Peyer's patch (tissue), 4 donors: Measurements from ENCODE around the gene RHO.

Experiments used
- POLR2A ChIP-seq, 2 donors: fragments of 450-650 bp; IDR thresholded peaks; one replicate each; pipeline ENCODE4 v1.5.1; 2017; ENCODE audit warnings: antibody characterized with exemption in 2 of 2, mild to moderate bottlenecking in 2 of 2, moderate library complexity in 2 of 2
- TF ChIP-seq, protein P1 (sequence below), 6 experiments: fragments of 450-650 bp in 4 of 6; fragments of 200-600 bp in 2 of 6; sonication (generic) in 1 of 6; IDR thresholded peaks; one replicate each; pipeline ENCODE4 v1.5.1; 2017 to 2019; ENCODE audit warnings: antibody characterized with exemption in 6 of 6, mild to moderate bottlenecking in 3 of 6, moderate library complexity in 1 of 6

DNA sequence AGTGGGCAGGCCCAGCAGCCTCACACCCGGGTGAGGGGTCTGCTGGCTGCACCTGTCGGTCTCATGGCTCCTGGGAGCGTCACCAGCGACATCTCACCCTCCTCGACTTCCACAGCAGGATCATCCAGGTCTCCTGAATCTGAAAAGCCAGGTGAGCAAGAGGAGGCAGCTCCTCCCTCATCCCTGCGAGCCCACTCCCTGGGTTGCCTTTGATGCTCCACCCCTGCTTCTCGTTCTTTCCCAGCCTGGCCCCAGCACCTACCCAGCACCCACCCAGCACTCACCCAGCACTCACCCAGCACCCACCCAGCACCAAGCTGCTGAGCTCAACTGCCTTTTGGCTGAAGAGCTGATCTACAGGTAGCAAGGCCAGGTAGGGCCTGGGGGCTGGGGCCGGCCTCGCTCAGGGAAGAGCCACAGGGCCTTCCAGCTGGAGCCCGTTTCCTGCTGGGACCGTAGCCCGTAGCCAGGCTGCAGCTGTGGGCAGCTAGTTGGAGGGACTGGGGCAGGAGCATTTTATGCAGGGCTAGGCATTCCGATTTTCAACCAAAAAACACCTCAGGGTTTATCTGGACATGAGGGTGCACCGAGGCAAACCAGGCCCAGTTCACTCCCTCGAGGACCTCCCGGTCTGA lies 14.8 kb downstream of the RHO start, which contains the start of gene H1-8:
- TF ChIP-seq, protein P1, sequence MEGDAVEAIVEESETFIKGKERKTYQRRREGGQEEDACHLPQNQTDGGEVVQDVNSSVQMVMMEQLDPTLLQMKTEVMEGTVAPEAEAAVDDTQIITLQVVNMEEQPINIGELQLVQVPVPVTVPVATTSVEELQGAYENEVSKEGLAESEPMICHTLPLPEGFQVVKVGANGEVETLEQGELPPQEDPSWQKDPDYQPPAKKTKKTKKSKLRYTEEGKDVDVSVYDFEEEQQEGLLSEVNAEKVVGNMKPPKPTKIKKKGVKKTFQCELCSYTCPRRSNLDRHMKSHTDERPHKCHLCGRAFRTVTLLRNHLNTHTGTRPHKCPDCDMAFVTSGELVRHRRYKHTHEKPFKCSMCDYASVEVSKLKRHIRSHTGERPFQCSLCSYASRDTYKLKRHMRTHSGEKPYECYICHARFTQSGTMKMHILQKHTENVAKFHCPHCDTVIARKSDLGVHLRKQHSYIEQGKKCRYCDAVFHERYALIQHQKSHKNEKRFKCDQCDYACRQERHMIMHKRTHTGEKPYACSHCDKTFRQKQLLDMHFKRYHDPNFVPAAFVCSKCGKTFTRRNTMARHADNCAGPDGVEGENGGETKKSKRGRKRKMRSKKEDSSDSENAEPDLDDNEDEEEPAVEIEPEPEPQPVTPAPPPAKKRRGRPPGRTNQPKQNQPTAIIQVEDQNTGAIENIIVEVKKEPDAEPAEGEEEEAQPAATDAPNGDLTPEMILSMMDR (IDR thresholded peaks at IDR 0.05) = no peak
- TF ChIP-seq POLR2A (IDR thresholded peaks at IDR 0.05) = no peak
